Adrenal gland (tissue), 5 donors: Measurements from ENCODE around the gene SCFD1.

Experiments used
- CTCF ChIP-seq, 6 experiments: fragments of 450-650 bp in 4 of 6; fragments of 200-600 bp in 2 of 6; sonication (generic) in 1 of 6; IDR thresholded peaks; 1 replicate in 5 of 6; 2 replicates in 1 of 6; pipeline versions ENCODE4 v1.5.1 to v1.8.0; 2016 to 2021; ENCODE audit warnings: antibody characterized with exemption in 6 of 6, mild to moderate bottlenecking in 2 of 6, moderate library complexity in 1 of 6
- POLR2A ChIP-seq, 2 donors: fragments of 450-650 bp; IDR thresholded peaks; one replicate each; pipeline ENCODE4 v1.6.1; 2017; ENCODE audit warnings: antibody characterized with exemption in 2 of 2, mild to moderate bottlenecking in 2 of 2, moderate library complexity in 1 of 2
- donor health status: DM: no; HTN: no; CAD: no.

- TF ChIP-seq CTCF (IDR thresholded peaks at IDR 0.05) = no peak
- no peak for TF ChIP-seq POLR2A (IDR thresholded peaks at IDR 0.05)
These were observed 149.5 kb downstream of the SCFD1 start for GRCh38 chr14:30771595-30771994.
